LoVo (cell line): Measurements from ENCODE around the gene CIZ1.
"Not testable (repeated sequence)": the region's sequence is repeated elsewhere in the genome, so short reads cannot be mapped to it uniquely, and the experiment has no call there.

Experiments used
- DNase-seq: peaks from one replicate; pipeline ENCODE4 v3.0.0-alpha.2; 2016; ENCODE audit warnings: low spot score

The CIZ1 gene

DNA sequence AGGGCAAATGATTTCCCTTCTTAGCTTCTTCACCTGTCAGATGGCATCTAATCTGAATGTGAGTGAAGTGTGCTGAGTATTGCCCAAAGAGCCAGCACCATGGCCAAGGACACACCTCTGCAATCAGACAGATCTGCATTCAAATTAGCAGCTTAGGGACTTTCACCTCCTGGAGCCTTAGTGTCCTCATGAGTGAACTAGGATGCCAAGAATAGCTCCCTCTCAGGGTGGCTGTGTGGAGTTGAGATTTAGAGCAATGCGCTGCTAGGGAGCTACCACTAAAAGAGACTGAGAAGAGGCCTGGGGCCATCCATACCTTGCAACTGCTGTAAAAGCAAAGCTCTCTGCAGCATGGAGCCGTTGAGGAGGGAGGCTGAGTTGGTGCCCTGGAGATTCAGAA is 1.4 kb downstream of the CIZ1 start:
- DNase-seq: no peak

DNA sequence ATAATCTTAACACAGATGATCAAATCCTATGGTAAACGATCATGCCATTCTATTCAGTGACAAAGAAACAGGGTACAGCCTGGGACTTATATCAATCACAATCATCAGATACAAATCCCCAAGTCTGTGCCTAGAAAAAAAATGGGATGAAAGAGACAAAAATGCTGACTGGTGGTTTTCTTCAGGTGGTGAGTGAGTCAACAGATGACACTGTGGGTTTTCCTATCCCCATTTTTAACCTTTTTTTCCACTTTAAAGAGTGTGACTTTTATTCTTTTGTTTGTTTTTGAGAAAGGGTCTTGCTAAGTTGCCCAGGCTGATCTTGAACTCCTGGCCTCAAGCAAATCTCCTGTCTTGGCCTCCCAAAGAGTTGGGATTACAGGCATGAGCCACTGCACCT is 3.2 kb downstream of the CIZ1 start:
- DNase-seq: no peak

DNA sequence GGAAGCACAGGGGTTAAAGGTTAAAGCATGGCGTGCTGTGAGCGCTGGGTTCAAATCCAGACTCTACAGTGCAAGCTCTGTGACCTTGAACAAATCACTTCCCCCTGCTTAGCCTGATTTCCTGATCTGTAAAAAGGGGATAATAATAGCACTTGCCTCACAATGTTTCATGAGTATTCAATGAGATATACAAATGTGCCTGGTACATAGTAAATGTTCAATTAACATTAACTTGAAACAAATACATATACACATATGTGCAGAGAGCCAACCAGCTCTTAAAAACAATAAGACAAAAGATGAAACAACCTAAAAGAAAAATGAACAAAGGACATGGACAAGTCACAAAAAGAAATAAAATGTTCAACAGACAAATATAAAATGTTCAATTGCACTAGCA is 4.0 kb downstream of the CIZ1 start:
- DNase-seq: no peak

DNA sequence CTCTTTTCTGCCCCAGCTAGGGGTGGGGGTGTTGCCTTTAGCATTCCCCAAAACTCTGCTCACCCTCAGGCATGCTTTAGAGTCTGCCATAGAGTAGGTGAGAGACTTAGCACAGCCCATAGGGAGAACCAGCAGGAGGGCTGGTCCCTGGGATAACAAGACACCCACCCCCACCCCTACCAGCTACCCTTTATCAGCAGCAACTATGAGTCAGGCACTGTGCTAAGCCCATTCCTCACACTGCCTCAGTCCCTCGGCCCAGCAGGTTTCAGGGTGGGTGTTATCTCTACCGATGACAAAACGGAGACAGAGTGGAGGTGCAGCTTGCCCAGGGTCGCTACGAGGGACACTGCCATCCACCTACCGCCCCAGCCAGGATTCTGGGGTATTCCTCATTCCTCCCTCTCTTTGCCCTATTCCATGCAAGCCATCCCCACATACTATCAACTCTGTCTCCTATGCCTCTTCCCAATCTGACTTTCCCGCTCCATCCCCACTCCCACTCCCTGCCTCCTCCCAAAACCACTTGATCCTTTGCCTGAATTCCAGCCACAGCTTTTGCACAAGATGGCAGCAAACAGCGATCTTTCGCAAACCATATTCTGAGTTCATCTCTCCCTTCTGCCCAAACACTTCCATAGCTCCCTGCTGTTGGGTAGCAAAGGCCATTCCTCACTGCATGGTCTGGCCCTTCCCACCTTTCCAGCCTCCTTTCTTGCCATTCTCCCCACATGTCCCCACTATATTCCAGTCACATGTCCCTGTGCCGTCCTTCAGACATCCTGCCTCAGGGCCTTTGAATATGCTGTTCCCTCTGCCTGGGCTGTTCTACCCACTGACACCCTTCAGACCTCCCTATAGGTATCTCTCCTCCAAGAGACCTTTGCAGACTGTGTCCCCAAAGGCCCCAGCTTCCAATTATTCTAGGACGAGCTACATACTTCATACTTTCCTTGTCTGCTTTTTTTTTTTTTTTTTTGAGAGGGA is 5.1 kb downstream of the CIZ1 start:
- no peak for DNase-seq

DNA sequence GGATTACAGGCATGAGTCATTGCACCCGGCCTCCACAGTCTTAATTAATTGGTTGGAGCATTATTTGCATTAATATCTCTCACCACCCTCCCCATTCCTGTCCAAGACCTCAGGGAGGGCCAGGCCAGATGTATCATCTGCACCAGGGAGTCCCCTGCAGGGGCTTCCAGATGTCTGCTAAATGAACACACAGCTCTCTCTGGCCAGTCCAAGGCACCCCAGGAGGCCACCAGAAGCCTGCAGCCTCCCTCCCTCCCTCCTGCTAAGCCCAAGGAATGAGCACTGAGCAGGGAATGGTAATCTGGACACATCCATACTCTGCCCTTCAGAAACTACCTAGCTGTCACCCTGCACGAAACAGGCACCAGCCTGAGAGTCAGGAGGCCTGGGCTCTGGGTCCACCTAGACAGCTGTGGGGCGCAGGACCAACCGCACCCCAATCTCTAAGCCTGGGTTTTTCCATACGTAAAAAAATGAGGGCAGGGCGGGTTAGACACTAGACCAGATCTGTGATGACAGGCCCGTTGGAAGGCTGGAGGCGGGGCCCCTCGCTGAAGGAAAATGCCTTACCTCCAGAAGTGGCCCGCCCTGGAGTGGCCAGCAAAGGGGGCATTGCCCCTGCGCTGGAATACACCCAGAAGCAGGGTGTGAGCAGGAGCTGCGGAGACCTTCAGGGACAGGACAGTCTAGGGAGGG is 8.3 kb downstream of the CIZ1 start:
- DNase-seq: no peak

DNA sequence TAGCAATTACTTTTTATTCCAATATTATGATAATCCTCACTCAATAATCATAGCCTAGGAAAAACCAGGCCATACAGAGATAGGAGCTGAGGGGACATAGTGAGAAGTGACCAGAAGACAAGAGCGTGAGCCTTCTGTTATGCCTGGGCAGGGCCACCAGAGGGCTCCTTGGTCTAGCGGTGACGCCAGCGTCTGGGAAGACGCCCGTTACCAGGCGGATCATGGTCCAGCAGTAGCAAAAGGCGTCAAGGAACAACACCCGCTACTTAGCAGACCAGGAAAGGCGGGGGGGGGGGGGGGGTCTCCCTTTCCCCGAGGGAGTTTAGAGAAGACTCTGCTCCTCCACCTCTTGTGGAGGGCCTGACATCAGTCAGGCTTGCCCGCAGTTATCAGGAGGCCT is 9.9 kb downstream of the CIZ1 start:
- not testable (repeated sequence) for DNase-seq

DNA sequence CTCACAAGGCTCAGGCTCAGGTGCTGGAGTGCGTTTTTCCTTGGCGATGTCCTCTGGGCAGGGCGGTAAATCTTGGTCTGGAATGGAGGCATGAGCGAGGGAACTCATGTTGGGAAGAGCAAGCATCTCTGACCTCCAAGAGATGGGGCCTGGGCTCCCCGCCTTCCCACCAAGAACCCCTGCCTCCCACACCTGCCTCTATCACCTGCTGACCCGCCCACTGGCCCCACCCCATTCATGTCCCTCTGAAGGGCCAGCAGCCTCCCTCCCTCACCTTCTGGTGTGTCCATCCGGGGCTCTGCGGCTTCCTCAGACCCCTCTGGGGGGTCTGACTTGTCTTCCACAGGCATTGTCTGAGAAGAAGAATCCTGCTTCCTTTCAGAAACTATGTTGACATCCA is 10.9 kb downstream of the CIZ1 start:
- DNase-seq: no peak

DNA sequence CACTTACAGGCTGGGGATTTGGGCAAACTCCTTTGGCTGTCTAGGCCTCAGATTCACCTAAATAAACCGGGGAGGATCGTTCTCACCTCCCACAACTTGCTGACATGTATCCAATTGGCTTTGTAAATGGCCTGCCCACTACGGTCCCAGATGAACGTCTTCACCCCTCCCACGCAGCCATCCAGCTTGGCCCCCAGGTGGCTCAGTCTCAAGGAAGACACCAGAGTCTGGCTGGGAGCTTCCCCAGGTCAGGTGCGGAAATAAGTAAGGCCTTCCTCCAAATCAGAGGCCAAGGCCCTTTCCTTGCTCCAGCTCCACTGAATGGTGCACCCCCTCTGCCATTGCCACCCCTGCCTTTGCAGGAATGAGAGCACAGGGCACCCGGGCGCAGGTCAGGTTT is 11.4 kb downstream of the CIZ1 start:
- DNase-seq: no peak

DNA sequence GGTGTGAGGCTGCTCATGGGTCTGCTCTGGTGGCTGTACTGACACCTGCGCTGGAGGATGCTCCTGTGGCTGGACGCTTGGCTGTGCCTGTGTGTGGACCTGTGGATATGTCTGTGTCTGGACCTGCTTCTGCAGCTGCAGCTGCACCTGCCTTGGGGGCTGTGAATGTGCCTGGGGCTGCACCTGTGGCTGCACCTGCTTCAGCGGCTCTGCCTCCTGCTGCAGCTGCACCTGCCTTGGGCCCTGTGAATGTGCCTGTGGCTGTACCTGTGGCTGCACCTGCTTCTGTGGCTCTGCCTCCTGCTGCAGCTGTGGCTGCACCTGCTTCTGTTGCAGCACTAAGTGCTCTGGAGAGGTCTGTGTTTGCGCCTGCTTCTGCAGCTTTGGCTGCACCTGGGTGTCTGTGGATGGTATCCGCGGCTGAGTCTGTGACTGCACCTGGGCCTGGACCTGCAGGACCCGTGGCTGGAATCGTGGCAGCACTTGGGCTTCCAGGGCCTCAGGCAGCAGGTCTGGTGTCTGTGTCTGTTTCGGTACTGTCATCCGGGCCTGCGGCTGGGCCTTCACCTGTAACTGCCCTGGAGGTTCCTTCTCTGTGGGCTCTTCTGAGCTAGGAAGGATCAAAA is 12.5 kb downstream of the CIZ1 start:
- no peak for DNase-seq

DNA sequence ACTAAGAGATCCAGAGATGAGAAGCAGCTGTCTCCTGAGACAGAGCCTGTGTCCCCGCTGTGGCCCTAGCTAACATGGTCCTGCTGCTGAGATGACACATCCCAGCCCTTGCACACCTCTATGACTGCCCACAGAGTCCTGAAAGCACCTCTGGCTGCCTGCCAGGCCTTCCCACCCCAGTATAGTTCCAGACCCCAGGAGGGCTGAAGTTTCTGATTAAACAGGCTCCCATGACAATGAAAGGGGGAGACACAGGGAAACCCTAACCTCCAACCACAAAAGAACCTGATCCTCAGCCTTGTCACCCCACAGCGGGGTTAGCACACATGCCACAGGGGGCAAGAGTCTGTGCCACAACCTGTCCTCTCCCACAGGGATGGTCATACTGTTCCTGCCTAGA is 15.6 kb downstream of the CIZ1 start:
- DNase-seq: no peak

DNA sequence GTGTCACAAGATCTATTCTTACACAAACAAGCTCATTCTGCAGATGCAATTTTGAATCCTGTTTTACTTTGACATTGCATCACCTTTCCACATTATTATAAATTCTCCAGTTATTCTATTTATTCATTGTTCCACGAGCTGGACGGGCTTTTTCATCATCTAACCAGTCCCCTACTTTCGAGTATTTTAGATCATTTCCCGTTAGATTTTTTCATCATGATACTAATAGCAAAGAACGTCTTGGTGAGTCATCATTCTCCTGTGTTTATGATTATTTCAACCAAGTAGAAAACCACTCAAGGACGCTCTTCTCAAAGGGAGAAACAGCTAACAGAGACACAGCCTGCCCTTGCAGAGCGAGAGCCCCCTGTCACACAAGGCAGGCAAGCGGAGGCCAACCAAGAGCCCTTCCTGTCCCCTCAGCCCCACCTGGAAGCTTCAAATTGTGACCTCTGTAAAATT is 16.2 kb downstream of the CIZ1 start:
- DNase-seq: no peak

DNA sequence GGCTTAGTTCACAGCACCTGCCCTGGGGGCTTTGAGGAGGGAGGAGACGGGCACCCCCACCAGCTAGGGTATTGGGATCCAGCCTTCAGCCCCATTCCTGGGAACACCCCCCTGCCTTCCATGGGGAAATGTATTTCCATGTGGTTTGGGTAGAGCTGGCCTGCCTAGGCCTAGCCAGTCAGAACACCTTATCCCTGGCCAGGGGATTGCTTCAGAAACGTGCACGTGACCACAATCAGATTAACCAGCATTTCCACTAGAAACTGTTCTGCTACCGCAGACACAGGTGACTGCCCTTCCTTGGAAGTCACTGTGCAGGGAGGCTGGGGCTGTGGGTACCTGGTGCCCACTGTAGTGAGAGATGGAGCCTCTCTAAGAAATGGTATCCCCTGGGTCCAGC is 17.3 kb downstream of the CIZ1 start:
- DNase-seq: no peak

DNA sequence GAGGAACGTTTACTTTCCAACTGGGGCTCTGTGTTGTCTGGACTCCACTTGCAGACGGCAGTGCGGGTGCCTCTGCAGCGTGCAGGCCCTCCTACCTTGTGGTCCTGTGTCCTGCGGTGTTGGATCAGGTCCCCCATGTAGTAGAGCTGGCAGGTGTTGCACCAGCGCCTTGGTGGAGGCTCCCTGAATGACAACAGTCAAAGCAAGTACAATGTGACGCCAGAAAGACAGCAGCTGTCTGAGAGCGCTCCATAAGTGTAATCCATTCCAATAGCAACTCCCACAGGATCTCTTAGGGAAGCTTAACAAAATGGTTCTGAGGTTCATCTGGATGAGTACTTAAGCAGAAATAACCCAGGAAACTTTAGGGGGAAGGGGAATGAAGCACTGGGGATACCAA is 21.4 kb downstream of the CIZ1 start:
- DNase-seq: no peak

DNA sequence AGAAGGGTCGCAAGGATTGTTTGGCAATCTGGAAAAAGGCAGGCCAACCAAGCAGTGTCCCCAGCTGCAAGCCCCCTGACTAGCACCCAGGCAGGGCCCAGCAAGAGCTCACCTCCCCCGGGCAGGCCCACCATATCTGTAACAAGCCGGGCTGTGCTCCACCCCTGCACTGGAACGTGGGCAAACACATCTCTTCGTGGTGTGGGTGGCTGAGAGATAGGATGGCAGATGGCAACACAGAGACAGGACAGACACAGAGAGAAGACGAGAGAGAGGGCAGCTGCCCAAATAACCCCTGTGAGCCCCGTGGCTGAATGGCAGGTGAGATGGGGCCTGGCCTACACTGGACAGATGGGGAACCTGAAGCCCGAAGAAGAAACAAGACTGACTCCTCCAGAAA is 21.9 kb downstream of the CIZ1 start:
- DNase-seq: no peak

DNA sequence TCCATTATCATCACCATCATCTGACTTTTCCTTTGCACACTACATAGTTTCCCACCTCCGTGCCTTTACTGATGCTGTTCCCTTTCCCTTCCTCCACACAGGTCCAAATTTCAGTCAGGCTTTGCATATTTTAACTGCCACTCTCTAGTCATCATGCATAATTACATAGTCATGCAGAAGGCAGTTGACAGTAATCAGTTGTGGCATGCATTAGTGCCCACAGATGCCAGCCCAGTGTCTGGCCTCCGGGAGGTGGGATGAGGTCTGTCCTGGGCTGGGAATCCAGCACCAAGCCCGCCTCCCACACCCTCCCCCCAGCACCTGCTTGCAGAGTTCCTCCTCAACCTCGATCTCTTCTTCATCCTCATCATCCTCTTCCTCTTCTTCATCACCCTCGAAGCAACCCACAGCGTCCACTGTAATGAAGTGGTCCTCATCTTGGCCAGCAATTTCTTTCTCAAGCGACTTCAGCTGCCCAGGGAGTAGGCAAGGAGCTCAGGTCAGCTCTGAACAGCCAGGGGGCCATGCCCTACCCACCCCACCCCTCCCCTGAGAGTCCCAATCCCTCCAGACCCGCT is 22.6 kb downstream of the CIZ1 start:
- no peak for DNase-seq

DNA sequence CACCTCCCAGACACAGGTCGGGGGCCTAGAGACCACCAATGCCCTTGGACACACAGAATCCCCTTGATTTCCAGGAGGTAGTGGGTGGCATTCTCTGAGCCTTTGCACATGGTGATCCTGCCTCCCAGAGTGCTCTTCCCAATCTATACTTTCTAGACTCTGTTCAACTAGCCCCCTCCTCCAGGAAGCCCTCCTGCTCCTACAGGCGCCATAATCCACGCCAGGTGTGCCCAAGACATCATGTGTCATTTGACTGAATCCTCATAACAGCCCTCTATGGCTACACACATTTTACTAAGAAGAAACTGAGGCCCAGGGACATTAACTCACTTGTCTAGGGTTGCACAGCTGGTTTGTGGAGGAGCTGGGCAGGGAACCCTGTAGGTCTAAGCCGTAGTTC is 24.2 kb downstream of the CIZ1 start:
- no peak for DNase-seq

DNA sequence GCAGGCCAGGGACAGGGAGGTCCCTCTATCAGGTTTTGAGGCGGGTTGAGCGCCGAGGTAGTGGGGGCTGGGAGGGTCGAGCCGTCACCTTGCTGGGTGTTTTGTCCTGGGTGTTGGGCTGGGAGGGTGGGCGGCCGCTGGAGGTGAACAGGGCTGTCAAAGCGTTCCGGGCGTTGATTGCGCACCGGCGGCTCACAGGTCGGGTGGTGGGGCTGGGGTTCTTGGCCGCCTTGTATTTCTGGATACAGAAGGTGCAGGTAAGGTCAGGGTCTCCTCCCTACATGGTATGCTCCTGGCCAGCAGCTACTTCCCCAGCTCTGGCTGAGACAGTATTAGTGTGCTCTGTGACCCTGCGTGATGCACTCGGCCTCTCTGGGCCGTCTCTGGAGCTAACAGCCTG is 25.2 kb downstream of the CIZ1 start:
- no peak for DNase-seq

DNA sequence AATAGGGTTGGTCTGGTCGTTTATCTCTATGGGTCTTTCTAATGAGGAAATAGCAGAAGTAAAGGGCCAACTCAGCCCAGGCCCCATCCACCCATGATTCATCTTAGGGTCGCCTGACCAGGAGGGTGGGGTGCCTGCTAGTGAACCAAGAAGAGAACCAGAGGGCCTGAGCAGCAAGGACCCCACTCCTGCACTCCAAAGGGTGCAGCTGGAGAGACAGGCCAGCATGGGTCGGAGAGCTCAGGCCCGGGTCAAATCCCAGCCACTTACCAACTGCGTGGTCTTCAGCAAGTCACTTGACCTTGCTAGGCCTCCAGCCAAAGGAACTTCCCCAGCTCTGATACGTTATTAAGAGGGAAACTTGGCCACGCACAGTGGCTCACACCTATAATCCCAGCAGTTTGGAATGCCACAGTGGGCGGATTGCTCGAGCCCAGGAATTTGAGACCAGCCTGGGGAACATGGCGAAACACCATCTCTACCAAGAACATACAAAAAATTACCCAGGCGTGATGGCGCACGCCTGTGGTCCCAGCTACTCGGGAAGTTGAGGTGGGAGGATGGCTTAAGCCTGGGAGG is 27.0 kb downstream of the CIZ1 start:
- no peak for DNase-seq

DNA sequence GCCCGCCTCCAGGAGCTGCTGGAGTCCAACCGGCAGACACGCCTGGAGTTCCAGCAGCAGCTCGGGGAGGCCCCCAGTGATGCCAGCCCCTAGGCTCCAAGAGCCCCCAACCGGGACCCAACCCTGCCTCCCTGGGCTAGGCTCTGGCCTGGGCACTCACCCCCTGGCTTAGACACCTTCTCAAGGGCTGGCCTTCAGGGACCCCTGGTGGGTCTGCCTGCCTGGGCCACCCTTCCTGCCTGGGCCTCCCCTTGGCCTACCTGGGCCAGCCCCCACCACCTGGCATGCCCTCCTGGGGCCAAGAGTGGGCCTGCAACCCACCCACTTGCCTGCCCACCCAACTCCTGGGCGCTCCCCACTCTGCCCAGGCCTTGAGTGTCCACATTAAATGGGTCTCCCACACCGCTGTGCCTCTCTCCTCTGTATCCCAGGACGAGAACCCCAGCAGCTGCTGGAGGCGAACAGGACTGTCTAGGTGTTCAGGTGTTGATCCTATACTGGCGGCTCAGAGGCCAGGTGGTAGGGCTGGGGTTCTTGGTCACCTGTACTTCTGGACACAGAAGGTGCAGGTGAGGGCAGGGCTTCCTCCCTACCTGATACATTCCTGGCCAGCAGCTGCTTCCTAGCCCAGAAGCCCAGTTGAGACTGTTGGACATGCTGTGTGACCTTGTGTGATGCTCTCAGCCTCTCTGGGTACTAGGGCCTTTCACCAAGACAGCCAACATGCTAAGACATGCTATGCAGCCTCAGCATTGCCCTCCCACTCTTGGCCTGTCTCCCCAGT is 27.7 kb downstream of the CIZ1 start:
- no peak for DNase-seq

DNA sequence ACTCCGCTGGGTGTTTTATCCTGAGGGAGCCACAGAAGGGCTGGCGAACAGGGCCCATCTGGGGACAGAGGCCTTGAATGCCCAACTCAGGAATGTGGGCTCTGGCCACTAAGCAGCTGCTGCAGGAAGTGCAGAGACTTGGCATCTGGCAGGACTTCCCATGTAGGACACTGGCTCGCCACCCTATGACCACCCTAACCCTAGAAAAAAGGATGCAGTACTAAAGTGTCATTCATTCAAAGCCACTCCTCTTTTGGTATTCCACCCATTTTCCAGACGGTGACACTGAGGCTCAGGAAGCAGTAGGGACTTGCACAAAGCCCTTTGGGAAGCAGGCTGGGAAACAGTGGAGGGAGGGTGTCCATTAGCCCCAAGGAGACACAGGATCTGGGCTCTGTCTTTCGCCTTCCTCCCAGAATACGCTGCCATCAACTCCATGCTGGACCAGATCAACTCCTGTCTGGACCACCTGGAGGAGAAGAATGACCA is 28.3 kb downstream of the CIZ1 start:
- no peak for DNase-seq
